ENCODE results near the gene TTC13.

The TTC13 gene

GRCh38 chr1:230894664-230895063 is 84.0 kb downstream of the TTC13 start:
- Histone ChIP-seq H3K36me3 (ENCODE audit: control insufficient read depth, insufficient read depth, low read length) (no peaks in the 10 kb centered on the region), H3K27me3 (ENCODE audit: control insufficient read depth, insufficient read depth, low read length) (peaks cover 2% of the 10 kb centered on the region), H3K9ac (ENCODE audit: low read length) (no peak overlapping the region), H3K4me1 (ENCODE audit: control insufficient read depth, insufficient read depth, low read length) (no peaks in the 10 kb centered on the region), H3K4me3 (ENCODE audit: low read length) (no peak overlapping the region), H3K27ac (ENCODE audit: low read depth, low read length) (no peak overlapping the region)

- Histone ChIP-seq H3K27me3 (ENCODE audit: control insufficient read depth, insufficient read depth, low read length) (peaks cover 2% of the 10 kb centered on the region), H3K9ac (ENCODE audit: low read length) (no peak overlapping the region), H3K27ac (ENCODE audit: low read depth, low read length) (no peak overlapping the region), H3K4me1 (ENCODE audit: control insufficient read depth, insufficient read depth, low read length) (no peaks in the 10 kb centered on the region), H3K36me3 (ENCODE audit: control insufficient read depth, insufficient read depth, low read length) (no peaks in the 10 kb centered on the region), H3K4me3 (ENCODE audit: low read length) (no peak overlapping the region)
These were observed 84.6 kb downstream of the TTC13 start for GRCh38 chr1:230894032-230894431.

GRCh38 chr1:230892018-230892491 is 86.6 kb downstream of the TTC13 start:
- Histone ChIP-seq H3K9ac (ENCODE audit: low read length) (no peak overlapping the region), H3K4me1 (ENCODE audit: control insufficient read depth, insufficient read depth, low read length) (no peaks in the 10 kb centered on the region), H3K27me3 (ENCODE audit: control insufficient read depth, insufficient read depth, low read length) (peaks cover 2% of the 10 kb centered on the region), H3K36me3 (ENCODE audit: control insufficient read depth, insufficient read depth, low read length) (no peaks in the 10 kb centered on the region), H3K27ac (ENCODE audit: low read depth, low read length) (no peak overlapping the region), H3K4me3 (ENCODE audit: low read length) (no peak overlapping the region)

- Histone ChIP-seq H3K4me3 (ENCODE audit: low read length) (no peak overlapping the region), H3K4me1 (ENCODE audit: control insufficient read depth, insufficient read depth, low read length) (no peaks in the 10 kb centered on the region), H3K27ac (ENCODE audit: low read depth, low read length) (no peak overlapping the region), H3K36me3 (ENCODE audit: control insufficient read depth, insufficient read depth, low read length) (no peaks in the 10 kb centered on the region), H3K9ac (ENCODE audit: low read length) (no peak overlapping the region), H3K27me3 (ENCODE audit: control insufficient read depth, insufficient read depth, low read length) (peaks cover 2% of the 10 kb centered on the region)
These were observed 87.2 kb downstream of the TTC13 start for GRCh38 chr1:230891413-230891812.

GRCh38 chr1:230884646-230885045 is 94.0 kb downstream of the TTC13 start:
- Histone ChIP-seq H3K36me3 (ENCODE audit: control insufficient read depth, insufficient read depth, low read length) (no peaks in the 10 kb centered on the region), H3K27me3 (ENCODE audit: control insufficient read depth, insufficient read depth, low read length) (no peaks in the 10 kb centered on the region), H3K27ac (ENCODE audit: low read depth, low read length) (no peak overlapping the region), H3K4me1 (ENCODE audit: control insufficient read depth, insufficient read depth, low read length) (no peaks in the 10 kb centered on the region), H3K4me3 (ENCODE audit: low read length) (no peak overlapping the region), H3K9ac (ENCODE audit: low read length) (no peak overlapping the region)

- Histone ChIP-seq H3K4me3 (ENCODE audit: low read length) (no peak overlapping the region), H3K36me3 (ENCODE audit: control insufficient read depth, insufficient read depth, low read length) (no peaks in the 10 kb centered on the region), H3K9ac (ENCODE audit: low read length) (no peak overlapping the region), H3K27me3 (ENCODE audit: control insufficient read depth, insufficient read depth, low read length) (no peaks in the 10 kb centered on the region), H3K4me1 (ENCODE audit: control insufficient read depth, insufficient read depth, low read length) (no peaks in the 10 kb centered on the region), H3K27ac (ENCODE audit: low read depth, low read length) (no peak overlapping the region)
These were observed 94.7 kb downstream of the TTC13 start for GRCh38 chr1:230883967-230884366.

GRCh38 chr1:230879778-230880177 is 98.9 kb downstream of the TTC13 start:
- H3K4me1 ChIP-seq (ENCODE audit: control insufficient read depth, insufficient read depth, low read length), result peaks cover 3% of the 10 kb centered on the region
- no peak overlapping the region for H3K27ac ChIP-seq (ENCODE audit: low read depth, low read length)
- no peak overlapping the region for H3K9ac ChIP-seq (ENCODE audit: low read length)
- no peaks in the 10 kb centered on the region for H3K36me3 ChIP-seq (ENCODE audit: control insufficient read depth, insufficient read depth, low read length)
- H3K27me3 ChIP-seq (ENCODE audit: control insufficient read depth, insufficient read depth, low read length), result no peaks in the 10 kb centered on the region
- no peak overlapping the region for H3K4me3 ChIP-seq (ENCODE audit: low read length)

- no peak overlapping the region for H3K4me3 ChIP-seq (ENCODE audit: low read length)
- H3K27ac ChIP-seq (ENCODE audit: low read depth, low read length), result no peak overlapping the region
- H3K36me3 ChIP-seq (ENCODE audit: control insufficient read depth, insufficient read depth, low read length), result no peaks in the 10 kb centered on the region
- no peak overlapping the region for H3K9ac ChIP-seq (ENCODE audit: low read length)
- H3K27me3 ChIP-seq (ENCODE audit: control insufficient read depth, insufficient read depth, low read length), result no peaks in the 10 kb centered on the region
- peaks cover 3% of the 10 kb centered on the region for H3K4me1 ChIP-seq (ENCODE audit: control insufficient read depth, insufficient read depth, low read length)
These were observed 100.1 kb downstream of the TTC13 start for GRCh38 chr1:230878591-230878990.

- H3K9ac ChIP-seq (ENCODE audit: low read length), result no peak overlapping the region
- H3K36me3 ChIP-seq (ENCODE audit: control insufficient read depth, insufficient read depth, low read length), result no peaks in the 10 kb centered on the region
- H3K4me3 ChIP-seq (ENCODE audit: low read length), result no peak overlapping the region
- peaks cover 3% of the 10 kb centered on the region for H3K4me1 ChIP-seq (ENCODE audit: control insufficient read depth, insufficient read depth, low read length)
- H3K27ac ChIP-seq (ENCODE audit: low read depth, low read length), result no peak overlapping the region
- H3K27me3 ChIP-seq (ENCODE audit: control insufficient read depth, insufficient read depth, low read length), result no peaks in the 10 kb centered on the region
These were observed 100.6 kb downstream of the TTC13 start for GRCh38 chr1:230877924-230878590.

GRCh38 chr1:230877146-230877923 is 101.3 kb downstream of the TTC13 start:
- Histone ChIP-seq H3K4me1 (ENCODE audit: control insufficient read depth, insufficient read depth, low read length) (peaks cover 3% of the 10 kb centered on the region), H3K9ac (ENCODE audit: low read length) (no peak overlapping the region), H3K36me3 (ENCODE audit: control insufficient read depth, insufficient read depth, low read length) (no peaks in the 10 kb centered on the region), H3K27me3 (ENCODE audit: control insufficient read depth, insufficient read depth, low read length) (no peaks in the 10 kb centered on the region), H3K27ac (ENCODE audit: low read depth, low read length) (no peak overlapping the region), H3K4me3 (ENCODE audit: low read length) (no peak overlapping the region)

- Histone ChIP-seq H3K4me3 (ENCODE audit: low read length) (no peak overlapping the region), H3K4me1 (ENCODE audit: control insufficient read depth, insufficient read depth, low read length) (peaks cover 3% of the 10 kb centered on the region), H3K9ac (ENCODE audit: low read length) (no peak overlapping the region), H3K36me3 (ENCODE audit: control insufficient read depth, insufficient read depth, low read length) (no peaks in the 10 kb centered on the region), H3K27ac (ENCODE audit: low read depth, low read length) (no peak overlapping the region), H3K27me3 (ENCODE audit: control insufficient read depth, insufficient read depth, low read length) (no peaks in the 10 kb centered on the region)
These were observed 102.0 kb downstream of the TTC13 start for GRCh38 chr1:230876660-230877059.

- peaks cover 3% of the 10 kb centered on the region for H3K4me1 ChIP-seq (ENCODE audit: control insufficient read depth, insufficient read depth, low read length)
- no peak overlapping the region for H3K4me3 ChIP-seq (ENCODE audit: low read length)
- no peak overlapping the region for H3K9ac ChIP-seq (ENCODE audit: low read length)
- H3K27me3 ChIP-seq (ENCODE audit: control insufficient read depth, insufficient read depth, low read length), result no peaks in the 10 kb centered on the region
- no peaks in the 10 kb centered on the region for H3K36me3 ChIP-seq (ENCODE audit: control insufficient read depth, insufficient read depth, low read length)
- H3K27ac ChIP-seq (ENCODE audit: low read depth, low read length), result no peak overlapping the region
These were observed 103.3 kb downstream of the TTC13 start for GRCh38 chr1:230875370-230875769.

GRCh38 chr1:230870916-230871315 is 107.7 kb downstream of the TTC13 start:
- H3K4me3 ChIP-seq (ENCODE audit: low read length), result no peak overlapping the region
- H3K27ac ChIP-seq (ENCODE audit: low read depth, low read length), result no peak overlapping the region
- no peak overlapping the region for H3K9ac ChIP-seq (ENCODE audit: low read length)
- H3K36me3 ChIP-seq (ENCODE audit: control insufficient read depth, insufficient read depth, low read length), result no peaks in the 10 kb centered on the region
- no peaks in the 10 kb centered on the region for H3K27me3 ChIP-seq (ENCODE audit: control insufficient read depth, insufficient read depth, low read length)
- peaks cover 12% of the 10 kb centered on the region for H3K4me1 ChIP-seq (ENCODE audit: control insufficient read depth, insufficient read depth, low read length)

Data from rectal smooth muscle tissue (tissue), 1 donor.